Thyroid gland (tissue), 4 donors: ENCODE data around the gene KIAA1586.

Source experiments
- POLR2A ChIP-seq, 2 donors: fragments of 450-650 bp; IDR thresholded peaks; one replicate each; pipeline ENCODE4 v1.6.1; 2017; ENCODE audit warnings: antibody characterized with exemption in 2 of 2, mild to moderate bottlenecking in 2 of 2, moderate library complexity in 1 of 2
- TF ChIP-seq, protein P1 (sequence below), 6 experiments: fragments of 200-600 bp in 3 of 6; fragments of 450-650 bp in 3 of 6; sonication (generic) in 3 of 6; IDR thresholded peaks; one replicate each; pipeline ENCODE4 v1.5.1; 2016 to 2019; ENCODE audit warnings: antibody characterized with exemption in 6 of 6, mild to moderate bottlenecking in 2 of 6, inconsistent platforms in 1 of 6, moderate library complexity in 1 of 6

- TF ChIP-seq POLR2A (IDR thresholded peaks at IDR 0.05): no peak
- TF ChIP-seq, protein P1, sequence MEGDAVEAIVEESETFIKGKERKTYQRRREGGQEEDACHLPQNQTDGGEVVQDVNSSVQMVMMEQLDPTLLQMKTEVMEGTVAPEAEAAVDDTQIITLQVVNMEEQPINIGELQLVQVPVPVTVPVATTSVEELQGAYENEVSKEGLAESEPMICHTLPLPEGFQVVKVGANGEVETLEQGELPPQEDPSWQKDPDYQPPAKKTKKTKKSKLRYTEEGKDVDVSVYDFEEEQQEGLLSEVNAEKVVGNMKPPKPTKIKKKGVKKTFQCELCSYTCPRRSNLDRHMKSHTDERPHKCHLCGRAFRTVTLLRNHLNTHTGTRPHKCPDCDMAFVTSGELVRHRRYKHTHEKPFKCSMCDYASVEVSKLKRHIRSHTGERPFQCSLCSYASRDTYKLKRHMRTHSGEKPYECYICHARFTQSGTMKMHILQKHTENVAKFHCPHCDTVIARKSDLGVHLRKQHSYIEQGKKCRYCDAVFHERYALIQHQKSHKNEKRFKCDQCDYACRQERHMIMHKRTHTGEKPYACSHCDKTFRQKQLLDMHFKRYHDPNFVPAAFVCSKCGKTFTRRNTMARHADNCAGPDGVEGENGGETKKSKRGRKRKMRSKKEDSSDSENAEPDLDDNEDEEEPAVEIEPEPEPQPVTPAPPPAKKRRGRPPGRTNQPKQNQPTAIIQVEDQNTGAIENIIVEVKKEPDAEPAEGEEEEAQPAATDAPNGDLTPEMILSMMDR (IDR thresholded peaks at IDR 0.05): no peak
Measured at GRCh38 chr6:57086843-57087242, 40.4 kb downstream of the KIAA1586 start.
